Neural cell (in vitro differentiated cells): Measurements from ENCODE around the gene C14orf180. TPM values are rescaled to one million over a fixed set of nuclear protein-coding genes. Genes with fewer than 3 reads are reported as not detected.

Source experiments
- polyA plus RNA-seq: library from polyadenylated mRNA; depleted of rRNA; stranded (reverse); fragments of >200 nt; gene quantifications from 2 replicates; pipeline ENCODE4 v1.2.3, GENCODE V29; 2014

C14orf180 gene
- polyA plus RNA-seq, 1 donor from 2014 or later: not detected

Other genes starting within 250 kb of the C14orf180 start
- 20.3 and 27.5 TPM in 2 replicates for gene TMEM179, start 25.0 kb downstream of the C14orf180 start, polyA plus RNA-seq
- 0.02 and 0.08 TPM in 2 replicates for gene INF2, start 109.9 kb downstream of the C14orf180 start, polyA plus RNA-seq
- gene ADSS1, start 144.5 kb downstream of the C14orf180 start, polyA plus RNA-seq: 3.4 and 4.3 TPM in 2 replicates
- gene SIVA1, start 173.4 kb downstream of the C14orf180 start, polyA plus RNA-seq: 171 and 180 TPM in 2 replicates
- gene AKT1, start 216.0 kb downstream of the C14orf180 start, polyA plus RNA-seq: 159 and 164 TPM in 2 replicates
- not detected in 2 replicates for gene ZBTB42, start 221.3 kb downstream of the C14orf180 start, polyA plus RNA-seq